Caco-2 (cell line): ENCODE measurements around the gene HKDC1. TPM values are rescaled to one million over a fixed set of nuclear protein-coding genes. Genes with fewer than 3 reads are reported as not detected.

Experiments
- BruUV-seq: library from RNA; stranded (reverse); fragments of 400-500 nt; replicated peaks from 2 replicates; lab custom pipeline; 2021; lab: Mats Ljungman, UMichigan
- CTCF ChIA-PET: fragments of 300-600 bp; sonication (Branson Sonifier 250); formaldehyde crosslinking; loops from one replicate; lab custom pipeline; 2022; ENCODE audit warnings: antibody characterized with exemption; lab: Charles Lee
- POLR2A ChIA-PET: fragments of 300-600 bp; sonication (Branson Sonifier 250); formaldehyde crosslinking; loops from one replicate; lab custom pipeline; 2022; ENCODE audit warnings: antibody characterized with exemption; lab: Charles Lee
- DNase-seq, 2 experiments: peaks; one replicate each; pipeline versions ENCODE4 v3.0.0 to v3.0.0-alpha.2; 2020 to 2022
- H3K27me3 ChIP-seq: replicated peaks from 2 replicates; pipeline ENCODE4 v1.6.0; 2011; ENCODE audit warnings: low read length; ENCODE audit not compliant: control insufficient read depth, insufficient read depth
- H3K36me3 ChIP-seq: 2 replicates; pipeline ENCODE4 v1.5.1; 2011; ENCODE audit warnings: low read length; ENCODE audit not compliant: control insufficient read depth, insufficient read depth
- H3K4me1 ChIP-seq: fragments of 250-450 bp; sonication (Bioruptor Pico); 2 replicates; pipeline ENCODE4 v1.5.1; 2020; ENCODE audit warnings: mild to moderate bottlenecking
- H3K4me3 ChIP-seq: 2 replicates; pipeline ENCODE4 v1.5.1; 2011; ENCODE audit warnings: low read depth, mild to moderate bottlenecking, control low read depth, low read length
- H3K9me3 ChIP-seq: fragments of 250-450 bp; sonication (Bioruptor Pico); 2 replicates; pipeline ENCODE4 v1.5.1; 2020; ENCODE audit warnings: mild to moderate bottlenecking, moderate library complexity
- H3K27ac Mint-ChIP-seq: one replicate; pipeline ENCODE4 v1.8.0; 2022; ENCODE audit warnings: mixed read lengths; ENCODE audit not compliant: unreplicated experiment
- H3K27me3 Mint-ChIP-seq: one replicate; pipeline ENCODE4 v1.8.0; 2022; ENCODE audit warnings: mixed read lengths; ENCODE audit not compliant: insufficient read depth, unreplicated experiment
- H3K36me3 Mint-ChIP-seq: one replicate; pipeline ENCODE4 v1.8.0; 2022; ENCODE audit warnings: mild to moderate bottlenecking, mixed read lengths; ENCODE audit not compliant: insufficient read depth, unreplicated experiment
- H3K4me1 Mint-ChIP-seq: one replicate; pipeline ENCODE4 v1.8.0; 2022; ENCODE audit warnings: low read depth, mixed read lengths; ENCODE audit not compliant: unreplicated experiment
- H3K4me3 Mint-ChIP-seq: one replicate; pipeline ENCODE4 v1.8.0; 2022; ENCODE audit warnings: mild to moderate bottlenecking, moderate library complexity, mixed read lengths; ENCODE audit not compliant: unreplicated experiment
- H3K9me3 Mint-ChIP-seq: one replicate; pipeline ENCODE4 v1.8.0; 2022; ENCODE audit warnings: mixed read lengths; ENCODE audit not compliant: unreplicated experiment
- intact Hi-C: fragments of 100-400 bp; cut with micrococcal nuclease; formaldehyde crosslinking; loops from one replicate; pipeline ENCODE4 v1.10.0; 2022; ENCODE audit not compliant: unreplicated experiment
- total RNA-seq: library from RNA; stranded (reverse); gene quantifications from 2 replicates; pipeline ENCODE4 v1.2.3, GENCODE V29; 2022
- TF ChIP-seq, protein P1 (sequence below), 2 experiments: fragments of 200-600 bp in 1 of 2; IDR thresholded peaks; 1 replicate in 1 of 2; 2 replicates in 1 of 2; pipeline versions ENCODE4 v1.5.1 to v1.8.0; 2011 to 2022; ENCODE audit warnings: antibody characterized with exemption in 1 of 2, control low read depth in 1 of 2, inconsistent platforms in 1 of 2, low read depth in 1 of 2, low read length in 1 of 2, mild to moderate bottlenecking in 1 of 2, moderate library complexity in 1 of 2; ENCODE audit not compliant: insufficient read depth in 1 of 2, severe bottlenecking in 1 of 2, unreplicated experiment in 1 of 2

HKDC1 gene
- total RNA-seq, 1 experiment from 2014 or later, result 24.5 TPM

DNA sequence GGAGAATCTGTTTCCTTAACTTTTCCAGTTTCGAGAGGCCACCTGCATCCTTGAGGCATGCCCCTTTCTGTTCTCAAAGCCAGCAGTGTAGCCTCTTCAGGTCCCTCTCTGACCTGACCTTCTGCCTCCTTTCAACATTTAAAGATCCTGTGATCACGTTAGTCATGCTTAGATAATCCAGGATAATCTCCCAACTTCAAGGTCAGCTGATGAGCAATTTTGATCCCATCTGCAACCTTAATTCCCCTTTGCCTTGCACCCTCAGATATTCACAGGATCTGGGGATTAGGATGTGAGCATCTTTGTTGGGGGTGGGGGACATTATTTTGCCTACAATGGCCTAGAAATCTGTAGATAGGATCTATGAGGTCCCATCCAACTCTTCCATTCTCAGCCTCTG lies 8.0 kb downstream of the HKDC1 start:
- no peaks in the 10 kb centered on the region for H3K9me3 Mint-ChIP-seq
- no peaks in the 10 kb centered on the region for H3K27me3 Mint-ChIP-seq
- no TSS peak for BruUV-seq
- TF ChIP-seq, protein P1, sequence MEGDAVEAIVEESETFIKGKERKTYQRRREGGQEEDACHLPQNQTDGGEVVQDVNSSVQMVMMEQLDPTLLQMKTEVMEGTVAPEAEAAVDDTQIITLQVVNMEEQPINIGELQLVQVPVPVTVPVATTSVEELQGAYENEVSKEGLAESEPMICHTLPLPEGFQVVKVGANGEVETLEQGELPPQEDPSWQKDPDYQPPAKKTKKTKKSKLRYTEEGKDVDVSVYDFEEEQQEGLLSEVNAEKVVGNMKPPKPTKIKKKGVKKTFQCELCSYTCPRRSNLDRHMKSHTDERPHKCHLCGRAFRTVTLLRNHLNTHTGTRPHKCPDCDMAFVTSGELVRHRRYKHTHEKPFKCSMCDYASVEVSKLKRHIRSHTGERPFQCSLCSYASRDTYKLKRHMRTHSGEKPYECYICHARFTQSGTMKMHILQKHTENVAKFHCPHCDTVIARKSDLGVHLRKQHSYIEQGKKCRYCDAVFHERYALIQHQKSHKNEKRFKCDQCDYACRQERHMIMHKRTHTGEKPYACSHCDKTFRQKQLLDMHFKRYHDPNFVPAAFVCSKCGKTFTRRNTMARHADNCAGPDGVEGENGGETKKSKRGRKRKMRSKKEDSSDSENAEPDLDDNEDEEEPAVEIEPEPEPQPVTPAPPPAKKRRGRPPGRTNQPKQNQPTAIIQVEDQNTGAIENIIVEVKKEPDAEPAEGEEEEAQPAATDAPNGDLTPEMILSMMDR (IDR thresholded peaks at IDR 0.05; ENCODE audit: insufficient read depth in 1 of 2, low read depth in 1 of 2, low read length in 1 of 2, severe bottlenecking in 1 of 2, unreplicated experiment in 1 of 2), result no peak
- Histone ChIP-seq H3K9me3 (no peaks in the 10 kb centered on the region), H3K4me1 (peaks cover 62% of the 10 kb centered on the region), H3K36me3 (peaks cover 1% of the 10 kb centered on the region; the same call in 1 of the 2 replicates), H3K27me3 (no peaks in the 10 kb centered on the region), H3K4me3 (no peak overlapping the region)
- intact Hi-C loops, result no loop called here
- H3K4me1 Mint-ChIP-seq, result peaks cover 21% of the 10 kb centered on the region
- H3K27ac Mint-ChIP-seq, result no peak overlapping the region
- no peak overlapping the region for H3K4me3 Mint-ChIP-seq
- no peak for DNase-seq
- POLR2A ChIA-PET, result interaction anchor here (0.6 kb wide), 1 partner anchor 896 kb away, joined by 3 read pairs; the partner anchor contains the start of gene HNRNPH3
- no peaks in the 10 kb centered on the region for H3K36me3 Mint-ChIP-seq
- CTCF ChIA-PET, result no interaction called here

DNA sequence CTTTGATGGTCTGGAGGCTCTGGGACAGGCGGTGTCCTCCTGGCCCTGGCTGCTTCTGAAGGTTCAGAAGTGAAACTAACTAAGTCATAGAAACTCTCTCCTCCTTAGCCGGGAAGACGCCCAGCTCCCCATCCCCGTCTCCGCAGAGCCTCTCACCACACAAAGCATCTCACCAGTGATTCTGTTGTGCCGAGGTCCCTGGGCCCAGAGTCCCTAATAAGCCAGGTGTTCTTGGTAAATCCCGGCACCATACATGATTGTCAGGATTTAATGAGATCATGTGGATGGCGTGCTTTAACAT lies 9.4 kb downstream of the HKDC1 start:
- Histone ChIP-seq H3K9me3 (no peaks in the 10 kb centered on the region), H3K4me3 (no peak overlapping the region), H3K36me3 (peaks cover 1% of the 10 kb centered on the region; the same call in 1 of the 2 replicates), H3K27me3 (no peaks in the 10 kb centered on the region), H3K4me1 (peaks cover 48% of the 10 kb centered on the region)
- no peaks in the 10 kb centered on the region for H3K27me3 Mint-ChIP-seq
- CTCF ChIA-PET, result interaction anchor here (0.7 to 1.1 kb wide), 4 partner anchors 161 to 237 kb away, joined by 3 to 5 read pairs (median 4); no protein-coding TSS in a partner anchor
- H3K4me3 Mint-ChIP-seq, result no peak overlapping the region
- no TSS peak for BruUV-seq
- H3K4me1 Mint-ChIP-seq, result peaks cover 20% of the 10 kb centered on the region
- no peaks in the 10 kb centered on the region for H3K36me3 Mint-ChIP-seq
- TF ChIP-seq, protein P1 (IDR thresholded peaks at IDR 0.05; ENCODE audit: insufficient read depth in 1 of 2, low read depth in 1 of 2, low read length in 1 of 2, severe bottlenecking in 1 of 2, unreplicated experiment in 1 of 2), result no peak
- no peaks in the 10 kb centered on the region for H3K9me3 Mint-ChIP-seq
- POLR2A ChIA-PET, result interaction anchor here (0.6 kb wide), 1 partner anchor 13 kb away, joined by 10 read pairs; no protein-coding TSS in a partner anchor
- peak overlapping the region; percentile 16 for H3K27ac Mint-ChIP-seq
- no peak for DNase-seq
- intact Hi-C loops, result no loop called here

DNA sequence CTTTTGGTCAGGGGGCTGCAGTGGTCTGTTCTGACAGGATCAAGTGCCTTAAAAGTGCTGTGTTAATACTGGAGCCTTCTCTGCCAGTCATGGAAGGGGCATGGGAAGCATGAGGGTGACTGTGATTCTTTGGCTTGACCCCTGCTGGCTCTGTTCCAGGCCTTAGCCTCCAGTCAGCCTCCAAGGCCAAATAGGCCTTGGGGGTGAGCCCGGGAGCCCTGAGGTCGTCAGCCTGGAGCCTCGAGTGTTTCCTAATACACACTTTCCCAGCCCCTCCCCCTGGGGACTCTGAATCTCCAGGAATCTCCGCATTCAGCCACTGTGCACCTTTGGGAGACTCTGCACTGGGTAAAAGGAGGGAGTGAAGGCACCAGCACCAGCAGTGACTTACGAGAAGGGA lies 10.0 kb downstream of the HKDC1 start:
- no peaks in the 10 kb centered on the region for H3K9me3 ChIP-seq
- ChIA-PET POLR2A (no interaction called here), CTCF (interaction anchor here (0.9 to 1.1 kb wide), 2 partner anchors 160 to 162 kb away, joined by 3 to 4 read pairs; no protein-coding TSS in a partner anchor)
- Mint-ChIP-seq H3K9me3 (no peaks in the 10 kb centered on the region), H3K4me3 (no peak overlapping the region), H3K27me3 (no peaks in the 10 kb centered on the region), H3K36me3 (no peaks in the 10 kb centered on the region), H3K4me1 (peaks cover 15% of the 10 kb centered on the region), H3K27ac (peak overlapping the region; percentile 16)
- H3K36me3 ChIP-seq, result peaks cover 1% of the 10 kb centered on the region; the same call in 1 of the 2 replicates
- no TSS peak for BruUV-seq
- no peak overlapping the region for H3K4me3 ChIP-seq
- no peaks in the 10 kb centered on the region for H3K27me3 ChIP-seq
- intact Hi-C loops, result no loop called here
- peaks cover 42% of the 10 kb centered on the region for H3K4me1 ChIP-seq
- no peak for DNase-seq
- TF ChIP-seq, protein P1 (IDR thresholded peaks at IDR 0.05; ENCODE audit: insufficient read depth in 1 of 2, low read depth in 1 of 2, low read length in 1 of 2, severe bottlenecking in 1 of 2, unreplicated experiment in 1 of 2), result no peak
